SK-N-SH (cell line): ENCODE results near the gene DYNC1H1. TPM values are rescaled to one million over a fixed set of nuclear protein-coding genes. Genes with fewer than 3 reads are reported as not detected.

Experiments used
- CTCF ChIA-PET: fragments of 300-600, 350-600 bp; formaldehyde crosslinking; extraction: SDS; loops from one replicate; lab custom pipeline; 2021; lab: Yijun Ruan, JAX
- POLR2A ChIA-PET: fragments of 350-600 bp; sonication (Branson Sonifier 250); formaldehyde crosslinking; extraction: SDS; loops from one replicate; lab custom pipeline; 2020; ENCODE audit warnings: antibody characterized with exemption, inconsistent platforms; lab: Yijun Ruan, JAX
- DNase-seq: peaks from one replicate; pipeline ENCODE4 v3.0.0; 2012
- H2AFZ ChIP-seq: fragments of 200-600 bp; sonication (generic); 2 replicates; pipeline ENCODE4 v1.8.1; 2016; ENCODE audit warnings: antibody characterized with exemption, mild to moderate bottlenecking, low read depth
- H3F3A ChIP-seq: fragments of 200-600 bp; sonication (generic); replicated peaks from 2 replicates; pipeline ENCODE3; 2016; ENCODE audit warnings: antibody characterized with exemption, mild to moderate bottlenecking; ENCODE audit not compliant: insufficient read depth
- H3K27ac ChIP-seq, 2 experiments: fragments of 200-500 bp in 1 of 2; fragments of 200-600 bp in 1 of 2; sonication (Bioruptor generic) in 1 of 2; sonication (generic), shearing (Covaris generic) in 1 of 2; 2 replicates each; pipeline versions ENCODE4 v1.5.1 to v1.6.1; 2014 to 2016; ENCODE audit warnings: low read depth in 2 of 2, inconsistent platforms in 1 of 2, low read length in 1 of 2, mild to moderate bottlenecking in 1 of 2, mixed read lengths in 1 of 2
- H3K27me3 ChIP-seq: fragments of 200-600 bp; sonication (generic), shearing (Covaris generic); 2 replicates; pipeline ENCODE4 v1.6.1; 2016; ENCODE audit warnings: mixed run types; ENCODE audit not compliant: insufficient read depth
- H3K36me3 ChIP-seq, 2 experiments: fragments of 200-500 bp in 1 of 2; fragments of 200-600 bp in 1 of 2; sonication (Bioruptor generic) in 1 of 2; sonication (generic) in 1 of 2; replicated peaks in 1 of 2; 2 replicates each; pipeline versions ENCODE3 to v1.5.1; 2014 to 2016; ENCODE audit warnings: low read length in 1 of 2, mild to moderate bottlenecking in 1 of 2; ENCODE audit not compliant: insufficient read depth in 2 of 2, control insufficient read depth in 1 of 2
- H3K4me1 ChIP-seq, 2 experiments: fragments of 200-500 bp in 1 of 2; fragments of 200-600 bp in 1 of 2; sonication (Bioruptor generic) in 1 of 2; sonication (generic), shearing (Covaris generic) in 1 of 2; 2 replicates each; pipeline versions ENCODE4 v1.5.1 to v1.6.1; 2014 to 2016; ENCODE audit warnings: low read depth in 1 of 2, low read length in 1 of 2, mixed run types in 1 of 2; ENCODE audit not compliant: insufficient read depth in 2 of 2, control insufficient read depth in 1 of 2
- H3K4me2 ChIP-seq: fragments of 200-600 bp; sonication (generic), shearing (Covaris generic); 2 replicates; pipeline ENCODE4 v1.6.1; 2017; ENCODE audit warnings: mixed run types
- H3K4me3 ChIP-seq, 2 experiments: fragments of 200-500 bp in 1 of 2; fragments of 200-600 bp in 1 of 2; sonication (Bioruptor generic) in 1 of 2; sonication (generic), shearing (Covaris generic) in 1 of 2; 2 replicates each; pipeline versions ENCODE4 v1.5.1 to v1.8.1; 2014 to 2016; ENCODE audit warnings: low read depth in 2 of 2, inconsistent platforms in 1 of 2, low read length in 1 of 2, mild to moderate bottlenecking in 1 of 2, mixed read lengths in 1 of 2, moderate library complexity in 1 of 2
- H3K79me2 ChIP-seq: fragments of 200-600 bp; sonication (generic); 2 replicates; pipeline ENCODE4 v1.8.1; 2017; ENCODE audit warnings: mild to moderate bottlenecking; ENCODE audit not compliant: insufficient read depth
- H3K9ac ChIP-seq: fragments of 200-600 bp; sonication (generic); 2 replicates; pipeline ENCODE4 v1.6.1; 2017; ENCODE audit warnings: mixed run types
- H3K9me2 ChIP-seq: fragments of 200-600 bp; sonication (generic); 2 replicates; pipeline ENCODE4 v1.6.1; 2017; ENCODE audit warnings: mixed run types
- H3K9me3 ChIP-seq: fragments of 200-600 bp; sonication (generic); 2 replicates; pipeline ENCODE4 v1.6.1; 2017; ENCODE audit warnings: mixed run types, mild to moderate bottlenecking, moderate library complexity
- H4K20me1 ChIP-seq: fragments of 200-600 bp; sonication (generic); 2 replicates; pipeline ENCODE4 v1.6.1; 2017; ENCODE audit warnings: mild to moderate bottlenecking, mixed run types; ENCODE audit not compliant: insufficient read depth
- CTCF ChIP-seq: fragments of 200-600 bp; sonication (generic); IDR thresholded peaks from 2 replicates; pipeline ENCODE4 v1.6.1; 2017; ENCODE audit warnings: antibody characterized with exemption, mild to moderate bottlenecking, moderate library complexity
- FOXM1 ChIP-seq: IDR thresholded peaks from 2 replicates; pipeline ENCODE4 v1.4.0; 2012; ENCODE audit warnings: low read depth, mild to moderate bottlenecking
- NRF1 ChIP-seq: IDR thresholded peaks from 2 replicates; pipeline ENCODE4 v1.6.1; 2012; ENCODE audit warnings: low read depth, mild to moderate bottlenecking, low read length
- RFX5 ChIP-seq: IDR thresholded peaks from 2 replicates; pipeline ENCODE4 v1.6.1; 2012; ENCODE audit warnings: mild to moderate bottlenecking, improper control_type of control experiment, low read length
- RXRA ChIP-seq: IDR thresholded peaks from 2 replicates; pipeline ENCODE4 v1.4.0; 2012; ENCODE audit warnings: low read depth, mild to moderate bottlenecking, borderline replicate concordance
- SIN3A ChIP-seq: IDR thresholded peaks from 2 replicates; pipeline ENCODE4 v1.6.1; 2012; ENCODE audit warnings: low read depth, mild to moderate bottlenecking, low read length, moderate library complexity, borderline replicate concordance
- SMC3 ChIP-seq: IDR thresholded peaks from 2 replicates; pipeline ENCODE4 v1.6.1; 2012; ENCODE audit warnings: low read depth, low read length, improper control_type of control experiment
- WGBS: methylation state at CpG from one replicate; pipeline ENCODE4 v1.1.6; 2017; ENCODE audit warnings: low lambda C conversion rate; 5-methylcytosine and 5-hydroxymethylcytosine counted together
- polyA plus RNA-seq, 3 experiments: library from polyadenylated mRNA; depleted of rRNA; stranded (reverse); fragments of >200 nt; gene quantifications; 2 replicates each; pipeline ENCODE4 v1.2.3, GENCODE V29; 2012

The DYNC1H1 gene
- polyA plus RNA-seq, 1 of the 3 experiments (the other 2 are of a cell fraction): 140 TPM

- WGBS: 9% methylated on average over 5 of the region's 5 CpGs
- H3K79me2 ChIP-seq: peaks cover 67% of the 10 kb centered on the region
These were observed 1.7 kb downstream of the DYNC1H1 start for GRCh38 chr14:101965770-101966722.

GRCh38 chr14:101966742-101967141, 2.4 kb downstream of the DYNC1H1 start:
- CTCF ChIA-PET: interaction anchor here (1.2 kb wide), 1 partner anchor 195 kb away, joined by 7 read pairs; no protein-coding TSS in a partner anchor

More at GRCh38 chr14:101965770-101966722, 1.7 kb downstream of the DYNC1H1 start:
- TF ChIP-seq NRF1 (no peak), SIN3A (no peak), RXRA (no peak), RFX5 (no peak)
- H4K20me1 ChIP-seq: peaks cover 31% of the 10 kb centered on the region
- ChIA-PET CTCF (interaction anchor here (0.5 to 1.4 kb wide), 3 partner anchors 33 to 262 kb away, joined by 3 to 7 read pairs (median 4); no protein-coding TSS in a partner anchor), POLR2A (interaction anchor here (0.5 to 0.9 kb wide), 3 partner anchors 20 to 1601 kb away, joined by 3 to 8 read pairs (median 3); no protein-coding TSS in a partner anchor)
- DNase-seq: no peak
- H3K4me3 ChIP-seq: peak overlapping the region; percentile 90 to 97
- peaks cover 22 to 37% of the 10 kb centered on the region in 2 experiments; a peak in 3 of 4 replicates for H3K4me1 ChIP-seq
- peak overlapping the region; percentile 78 for H3K4me2 ChIP-seq
- H3K9me2 ChIP-seq: no peaks in the 10 kb centered on the region
- no peaks in the 10 kb centered on the region for H3K9me3 ChIP-seq
- H3F3A ChIP-seq: peaks cover 10% of the 10 kb centered on the region
- peak overlapping the region; percentile 83 to 92 for H3K27ac ChIP-seq
- H2AFZ ChIP-seq: no peak overlapping the region
- H3K27me3 ChIP-seq: no peaks in the 10 kb centered on the region
- H3K36me3 ChIP-seq: peaks cover 9 to 27% of the 10 kb centered on the region in 2 experiments
- peak overlapping the region; percentile 95 for H3K9ac ChIP-seq

More at GRCh38 chr14:101966742-101967141, 2.4 kb downstream of the DYNC1H1 start:
- no peaks in the 10 kb centered on the region for H3K27me3 ChIP-seq
- no peak for DNase-seq
- peaks cover 38% of the 10 kb centered on the region for H4K20me1 ChIP-seq
- POLR2A ChIA-PET: interaction anchor here (1.2 kb wide), 1 partner anchor 18 kb away, joined by 4 read pairs; no protein-coding TSS in a partner anchor
- peaks cover 74% of the 10 kb centered on the region for H3K79me2 ChIP-seq
- H3K9me2 ChIP-seq: no peaks in the 10 kb centered on the region
- TF ChIP-seq FOXM1: no peak
- TF ChIP-seq SMC3: no peak
- TF ChIP-seq CTCF: no peak
- H3K4me3 ChIP-seq: peak overlapping the region; percentile 90 to 97; a peak in 3 of 4 replicates
- H3K9me3 ChIP-seq: no peaks in the 10 kb centered on the region
- peaks cover 17% of the 10 kb centered on the region for H3F3A ChIP-seq
- H3K9ac ChIP-seq: peak overlapping the region; percentile 95
- 71% methylated on average over 2 of the region's 2 CpGs for WGBS
- H2AFZ ChIP-seq: no peak overlapping the region; the same call in 1 of the 2 replicates
- peak overlapping the region; percentile 78 for H3K4me2 ChIP-seq
- peaks cover 9 to 27% of the 10 kb centered on the region in 2 experiments for H3K36me3 ChIP-seq
- H3K27ac ChIP-seq: peak overlapping the region; percentile 30 to 83; a peak in 3 of 4 replicates
- peaks cover 29 to 33% of the 10 kb centered on the region in 2 experiments for H3K4me1 ChIP-seq
